ENCODE results near the gene ZNF552.
"Not testable (repeated sequence)": the region's sequence is repeated elsewhere in the genome, so short reads cannot be mapped to it uniquely, and the experiment has no call there.

DNA sequence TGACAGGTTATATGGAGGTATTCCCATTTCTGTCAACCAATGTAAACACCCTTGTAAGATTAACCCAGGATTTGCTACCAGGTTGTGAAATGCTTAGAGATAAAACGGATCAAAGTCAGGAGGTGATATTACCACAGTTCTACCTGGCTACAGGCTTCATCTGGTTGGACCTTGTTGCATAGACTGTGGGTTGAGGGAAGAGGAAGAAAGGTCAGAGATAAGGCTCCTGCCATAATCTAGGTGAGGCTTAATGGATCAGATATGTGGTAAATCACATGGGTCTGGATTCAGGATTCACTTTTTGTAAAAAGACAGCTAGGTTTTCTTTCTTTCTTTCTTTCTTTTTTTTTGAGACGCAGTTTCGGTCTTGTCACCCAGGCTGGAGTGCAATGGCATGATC lies 6.8 kb upstream of the ZNF552 start:
- TF ChIP-seq, protein P1, sequence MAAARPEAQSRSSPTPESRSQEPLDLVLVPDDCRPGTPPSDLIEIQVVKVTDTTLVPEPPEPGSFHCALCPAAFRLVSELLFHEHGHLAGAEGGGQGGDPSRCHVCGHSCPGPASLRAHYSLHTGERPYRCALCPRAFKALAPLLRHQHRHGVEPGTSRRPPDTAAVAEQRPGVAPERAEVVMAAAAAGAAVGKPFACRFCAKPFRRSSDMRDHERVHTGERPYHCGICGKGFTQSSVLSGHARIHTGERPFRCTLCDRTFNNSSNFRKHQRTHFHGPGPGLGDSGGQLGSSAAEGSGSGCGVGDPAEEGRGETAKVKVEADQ (CRISPR knock-in tag; IDR thresholded peaks at IDR 0.05; ENCODE audit: borderline replicate concordance) = not testable (repeated sequence)
- TF ChIP-seq, protein P2, sequence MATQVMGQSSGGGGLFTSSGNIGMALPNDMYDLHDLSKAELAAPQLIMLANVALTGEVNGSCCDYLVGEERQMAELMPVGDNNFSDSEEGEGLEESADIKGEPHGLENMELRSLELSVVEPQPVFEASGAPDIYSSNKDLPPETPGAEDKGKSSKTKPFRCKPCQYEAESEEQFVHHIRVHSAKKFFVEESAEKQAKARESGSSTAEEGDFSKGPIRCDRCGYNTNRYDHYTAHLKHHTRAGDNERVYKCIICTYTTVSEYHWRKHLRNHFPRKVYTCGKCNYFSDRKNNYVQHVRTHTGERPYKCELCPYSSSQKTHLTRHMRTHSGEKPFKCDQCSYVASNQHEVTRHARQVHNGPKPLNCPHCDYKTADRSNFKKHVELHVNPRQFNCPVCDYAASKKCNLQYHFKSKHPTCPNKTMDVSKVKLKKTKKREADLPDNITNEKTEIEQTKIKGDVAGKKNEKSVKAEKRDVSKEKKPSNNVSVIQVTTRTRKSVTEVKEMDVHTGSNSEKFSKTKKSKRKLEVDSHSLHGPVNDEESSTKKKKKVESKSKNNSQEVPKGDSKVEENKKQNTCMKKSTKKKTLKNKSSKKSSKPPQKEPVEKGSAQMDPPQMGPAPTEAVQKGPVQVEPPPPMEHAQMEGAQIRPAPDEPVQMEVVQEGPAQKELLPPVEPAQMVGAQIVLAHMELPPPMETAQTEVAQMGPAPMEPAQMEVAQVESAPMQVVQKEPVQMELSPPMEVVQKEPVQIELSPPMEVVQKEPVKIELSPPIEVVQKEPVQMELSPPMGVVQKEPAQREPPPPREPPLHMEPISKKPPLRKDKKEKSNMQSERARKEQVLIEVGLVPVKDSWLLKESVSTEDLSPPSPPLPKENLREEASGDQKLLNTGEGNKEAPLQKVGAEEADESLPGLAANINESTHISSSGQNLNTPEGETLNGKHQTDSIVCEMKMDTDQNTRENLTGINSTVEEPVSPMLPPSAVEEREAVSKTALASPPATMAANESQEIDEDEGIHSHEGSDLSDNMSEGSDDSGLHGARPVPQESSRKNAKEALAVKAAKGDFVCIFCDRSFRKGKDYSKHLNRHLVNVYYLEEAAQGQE (IDR thresholded peaks at IDR 0.05; ENCODE audit: borderline replicate concordance in 1 of 2, low read depth in 1 of 2, low read length in 2 of 2) = not testable (repeated sequence)
- TF ChIP-seq ZFX (CRISPR knock-in tag; IDR thresholded peaks at IDR 0.05; ENCODE audit: low read depth); SRF (IDR thresholded peaks at IDR 0.05; ENCODE audit: low read depth, low read length); POLR2AphosphoS2 (IDR thresholded peaks at IDR 0.05; ENCODE audit: low read depth, low read length); JUN (CRISPR knock-in tag; IDR thresholded peaks at IDR 0.05); ZNF326 (CRISPR knock-in tag; IDR thresholded peaks at IDR 0.05; ENCODE audit: borderline replicate concordance): not testable (repeated sequence)
- TF ChIP-seq, protein P3, sequence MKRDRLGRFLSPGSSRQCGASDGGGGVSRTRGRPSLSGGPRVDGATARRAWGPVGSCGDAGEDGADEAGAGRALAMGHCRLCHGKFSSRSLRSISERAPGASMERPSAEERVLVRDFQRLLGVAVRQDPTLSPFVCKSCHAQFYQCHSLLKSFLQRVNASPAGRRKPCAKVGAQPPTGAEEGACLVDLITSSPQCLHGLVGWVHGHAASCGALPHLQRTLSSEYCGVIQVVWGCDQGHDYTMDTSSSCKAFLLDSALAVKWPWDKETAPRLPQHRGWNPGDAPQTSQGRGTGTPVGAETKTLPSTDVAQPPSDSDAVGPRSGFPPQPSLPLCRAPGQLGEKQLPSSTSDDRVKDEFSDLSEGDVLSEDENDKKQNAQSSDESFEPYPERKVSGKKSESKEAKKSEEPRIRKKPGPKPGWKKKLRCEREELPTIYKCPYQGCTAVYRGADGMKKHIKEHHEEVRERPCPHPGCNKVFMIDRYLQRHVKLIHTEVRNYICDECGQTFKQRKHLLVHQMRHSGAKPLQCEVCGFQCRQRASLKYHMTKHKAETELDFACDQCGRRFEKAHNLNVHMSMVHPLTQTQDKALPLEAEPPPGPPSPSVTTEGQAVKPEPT (CRISPR knock-in tag; IDR thresholded peaks at IDR 0.05; ENCODE audit: low read depth) = not testable (repeated sequence)
